Measurements from ENCODE around the gene EPHA3. TPM values are rescaled to one million over a fixed set of nuclear protein-coding genes. Genes with fewer than 3 reads are reported as not detected.

Gene EPHA3
- total RNA-seq, 8 experiments from 2014 or later: 0.36 to 84.3 (median 42.7) TPM; not detected in 1

DNA sequence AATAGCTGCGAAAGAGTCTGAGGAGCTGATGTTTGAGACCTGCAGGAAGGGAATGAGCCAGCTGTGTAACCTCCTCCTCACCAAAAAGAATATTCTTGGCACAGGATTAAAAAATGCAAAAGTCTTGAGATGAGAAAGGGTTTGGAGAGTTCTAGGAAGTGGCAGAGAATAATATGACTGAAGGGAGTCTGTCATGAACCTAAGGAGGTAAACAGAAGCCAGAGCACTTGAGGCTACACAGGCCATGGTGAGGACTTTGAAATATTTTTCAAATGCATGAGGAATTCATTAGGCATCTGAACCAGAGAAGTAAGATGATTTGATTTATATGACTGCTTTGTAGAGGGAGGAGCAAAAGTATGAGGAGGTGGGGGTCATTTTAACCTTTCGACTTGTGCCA lies 347.8 kb downstream of the EPHA3 start:
- in situ Hi-C loops (cut with MboI; ENCODE audit: low pct_unique_long_range_greater_than_20kb in 2 of 9, low sequenced_read_pairs in 9 of 9, unreplicated experiment in 9 of 9): no loop called here
- Histone ChIP-seq H3K27ac (no peak overlapping the region), H3K4me3 (no peak overlapping the region), H3K4me1 (replicated peaks in 1 of 2) (no peaks in the 10 kb centered on the region)
- ATAC-seq (replicated peaks in 6 of 8): peak in 1 of 8 experiments; percentile 81
- 33 to 100% (median 100%) methylated on average over 1 to 2 of the region's 2 CpGs; no CpG with 5 or more reads in 1 of the 10 experiments for WGBS, 10 experiments

DNA sequence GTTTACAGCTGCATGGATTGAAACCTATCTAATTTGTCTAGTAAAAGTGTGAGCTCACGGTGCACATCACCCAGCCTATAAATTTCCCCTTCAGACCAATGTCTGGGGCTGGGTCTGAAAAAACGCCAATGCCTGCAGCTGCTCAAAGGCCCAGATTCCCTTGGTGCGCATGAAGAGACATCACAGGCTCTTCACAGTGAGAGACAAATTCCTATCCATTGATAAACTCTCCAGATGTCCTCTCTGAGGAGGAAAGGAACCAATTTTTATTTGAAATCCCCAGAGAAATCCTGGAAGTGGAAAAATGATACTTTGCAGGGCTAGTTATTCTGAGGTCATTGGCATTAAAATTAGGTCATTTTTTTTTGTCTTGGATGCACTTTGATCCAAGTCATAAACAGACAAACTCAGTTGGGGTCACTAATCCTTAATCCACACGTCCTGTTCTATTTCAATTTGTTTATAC lies 360.5 kb downstream of the EPHA3 start:
- Histone ChIP-seq H3K27ac (no peak overlapping the region), H3K4me3 (no peak overlapping the region), H3K4me1 (replicated peaks in 1 of 2) (peaks cover 0 to 11% of the 10 kb centered on the region in 2 donors)
- peak; percentile 22 to 100 (median 86) for ATAC-seq (replicated peaks in 6 of 8)
- WGBS, 10 experiments: 0 to 70% (median 22%) methylated on average over 1 to 4 of the region's 4 CpGs
- in situ Hi-C loops (cut with MboI; ENCODE audit: low pct_unique_long_range_greater_than_20kb in 2 of 9, low sequenced_read_pairs in 9 of 9, unreplicated experiment in 9 of 9): no loop called here

DNA sequence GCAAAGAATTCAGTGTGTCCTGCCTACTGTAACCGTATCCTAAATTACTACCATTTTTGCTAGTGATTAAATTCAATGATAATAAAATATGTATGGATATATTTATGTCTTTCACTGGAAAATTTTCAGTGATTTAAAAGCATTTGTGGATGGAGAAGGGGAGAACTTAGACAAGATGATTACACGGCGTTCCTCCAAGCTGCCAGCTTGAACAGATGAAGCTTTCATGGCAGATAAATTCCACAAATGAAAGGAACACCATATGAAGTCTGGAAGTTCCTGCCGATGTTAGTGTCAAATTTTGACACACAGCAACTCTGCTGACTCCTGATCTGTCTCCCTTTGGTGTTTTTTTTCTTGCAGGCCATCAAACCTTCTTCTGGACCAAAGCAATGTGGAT lies 364.7 kb downstream of the EPHA3 start:
- in situ Hi-C loops (cut with MboI; ENCODE audit: low pct_unique_long_range_greater_than_20kb in 2 of 9, low sequenced_read_pairs in 9 of 9, unreplicated experiment in 9 of 9): no loop called here
- Histone ChIP-seq H3K4me1 (replicated peaks in 1 of 2) (peaks cover 0 to 11% of the 10 kb centered on the region in 2 donors), H3K4me3 (no peak overlapping the region), H3K27ac (no peak overlapping the region)
- no peak for ATAC-seq (replicated peaks in 6 of 8)
- 33 to 100% (median 90%) methylated on average over 1 to 4 of the region's 4 CpGs; no CpG with 5 or more reads in 1 of the 10 experiments for WGBS, 10 experiments

DNA sequence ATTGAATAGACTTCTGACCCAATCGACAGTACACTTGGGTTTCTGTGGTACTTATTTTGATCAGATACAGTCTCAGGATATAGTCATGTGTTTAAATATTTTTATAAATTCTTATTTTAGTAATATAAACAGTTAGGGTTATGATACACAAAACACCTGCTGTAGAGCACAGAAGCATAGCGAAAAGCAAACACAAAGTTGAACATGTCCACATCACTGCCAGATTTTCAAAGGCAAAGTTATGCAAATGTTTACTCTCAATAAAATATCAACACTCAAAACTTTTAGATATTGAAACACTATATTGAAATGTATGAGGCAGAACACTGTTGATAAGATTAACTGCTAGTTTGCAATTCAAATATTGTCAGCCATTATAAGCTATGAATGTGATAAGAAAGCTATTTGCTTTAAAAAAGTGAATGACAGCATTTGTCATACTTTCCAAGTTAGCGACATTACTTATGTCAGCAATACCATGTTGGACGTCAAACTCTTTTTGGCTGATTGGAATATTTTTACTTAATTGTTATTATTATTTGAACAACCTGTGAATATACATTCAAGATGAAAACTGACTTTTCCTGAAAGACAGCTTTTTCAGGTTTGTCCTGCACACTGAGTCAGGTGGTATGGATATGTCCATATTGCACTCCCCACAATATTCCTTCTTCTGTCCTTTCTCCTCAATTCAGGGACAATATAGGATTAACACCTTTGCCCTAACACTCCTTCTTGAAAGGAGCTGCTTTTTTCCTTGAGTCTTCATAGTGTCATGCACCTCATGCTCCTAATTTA lies 367.1 kb downstream of the EPHA3 start:
- ATAC-seq (replicated peaks in 6 of 8): no peak
- WGBS, 10 experiments: 6 to 95% (median 83%) methylated on average over 2 to 4 of the region's 4 CpGs; no CpG with 5 or more reads in 1 of the 10 experiments
- in situ Hi-C loops (cut with MboI; ENCODE audit: low pct_unique_long_range_greater_than_20kb in 2 of 9, low sequenced_read_pairs in 9 of 9, unreplicated experiment in 9 of 9): no loop called here
- no peaks in the 10 kb centered on the region for H3K4me1 ChIP-seq (replicated peaks in 1 of 2)
- H3K27ac ChIP-seq: no peak overlapping the region
- no peak overlapping the region for H3K4me3 ChIP-seq

DNA sequence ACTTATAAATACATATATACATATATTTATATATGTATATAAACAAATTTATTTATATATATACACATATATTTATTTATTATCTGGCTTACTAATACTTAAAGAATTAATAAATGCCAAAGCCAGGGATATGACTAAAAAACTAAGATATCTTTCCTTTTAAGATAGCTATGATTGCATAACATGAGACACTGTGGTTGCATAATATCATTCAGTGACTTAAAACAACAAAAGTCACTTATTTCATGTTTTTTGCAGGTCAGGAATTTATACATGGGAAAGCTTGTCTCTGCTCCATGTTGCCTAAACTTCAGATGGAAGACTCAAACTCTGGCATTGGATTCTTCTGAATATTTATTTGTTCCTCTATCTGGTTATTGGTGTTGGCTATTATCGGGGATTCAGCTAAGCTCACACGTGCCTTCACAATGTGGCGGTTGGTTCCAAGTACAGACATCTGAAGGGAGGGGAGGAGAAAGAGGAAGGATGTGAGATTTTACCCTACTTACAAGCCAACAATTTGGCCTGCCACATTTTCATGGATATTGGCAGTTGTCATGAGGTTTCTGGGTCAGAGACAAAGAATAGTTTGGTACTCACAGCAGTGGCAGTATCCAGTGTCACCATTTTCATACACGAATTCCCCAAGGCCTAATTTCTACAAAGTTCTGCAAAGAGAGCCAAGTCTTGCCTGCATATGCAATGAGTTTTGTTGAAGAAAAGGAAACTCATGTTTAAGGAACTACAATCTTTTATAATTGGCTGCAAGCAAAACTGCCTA lies 381.6 kb downstream of the EPHA3 start:
- H3K4me3 ChIP-seq: no peak overlapping the region
- H3K27ac ChIP-seq: no peak overlapping the region
- 8 to 100% (median 61%) methylated on average over 1 to 4 of the region's 4 CpGs; no CpG with 5 or more reads in 2 of the 10 experiments for WGBS, 10 experiments
- ATAC-seq (replicated peaks in 6 of 8): no peak
- in situ Hi-C loops (cut with MboI; ENCODE audit: low pct_unique_long_range_greater_than_20kb in 2 of 9, low sequenced_read_pairs in 9 of 9, unreplicated experiment in 9 of 9): no loop called here
- no peaks in the 10 kb centered on the region for H3K4me1 ChIP-seq (replicated peaks in 1 of 2)

DNA sequence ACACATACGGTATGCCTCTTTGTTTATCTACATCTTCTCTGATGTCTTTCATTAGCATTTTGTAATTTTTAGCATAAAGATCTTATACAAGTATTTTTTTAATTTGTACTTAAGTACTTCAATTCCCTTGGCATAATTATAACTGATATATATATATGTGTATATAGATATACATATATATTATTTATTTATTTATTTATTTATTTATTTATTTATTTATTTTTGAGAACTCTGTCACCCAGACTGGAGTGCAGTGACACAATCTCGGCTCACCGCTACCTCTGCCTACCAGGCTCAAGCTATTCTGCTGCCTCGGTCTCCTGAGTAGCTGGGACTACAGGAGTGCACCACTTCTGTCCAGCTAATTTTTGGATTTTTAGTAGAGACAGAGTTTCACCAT lies 382.7 kb downstream of the EPHA3 start:
- H3K4me3 ChIP-seq: no peak overlapping the region
- ATAC-seq (replicated peaks in 6 of 8): no peak
- in situ Hi-C loops (cut with MboI; ENCODE audit: low pct_unique_long_range_greater_than_20kb in 2 of 9, low sequenced_read_pairs in 9 of 9, unreplicated experiment in 9 of 9): no loop called here
- WGBS, 10 experiments: 63 to 100% (median 99%) methylated on average over 1 to 4 of the region's 4 CpGs
- H3K27ac ChIP-seq: no peak overlapping the region
- no peaks in the 10 kb centered on the region for H3K4me1 ChIP-seq (replicated peaks in 1 of 2)

DNA sequence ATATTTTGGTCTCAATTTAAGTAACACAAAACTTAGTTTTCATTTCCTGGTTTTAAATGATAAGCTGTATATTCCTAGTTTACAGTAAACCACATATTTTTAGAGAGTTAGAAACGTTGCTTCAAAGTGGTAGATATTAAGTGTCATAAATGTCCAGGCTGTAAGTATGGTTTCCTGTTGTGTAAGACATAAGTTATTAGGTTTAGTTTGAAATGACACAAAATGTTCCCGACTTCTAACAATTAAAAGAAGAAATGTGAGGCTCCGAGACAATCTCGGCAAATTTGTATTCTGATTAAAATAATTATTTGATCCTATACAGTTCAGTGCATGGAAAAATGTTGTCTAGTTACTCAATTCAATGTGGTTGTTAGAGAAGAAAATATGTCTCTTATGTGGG lies 387.3 kb downstream of the EPHA3 start:
- no peak for ATAC-seq (replicated peaks in 6 of 8)
- Histone ChIP-seq H3K4me1 (replicated peaks in 1 of 2) (no peaks in the 10 kb centered on the region), H3K27ac (no peak overlapping the region), H3K4me3 (no peak overlapping the region)
- WGBS, 10 experiments: 20 to 100% (median 84%) methylated on average over 2 to 4 of the region's 4 CpGs; no CpG with 5 or more reads in 1 of the 10 experiments
- in situ Hi-C loops (cut with MboI; ENCODE audit: low pct_unique_long_range_greater_than_20kb in 2 of 9, low sequenced_read_pairs in 9 of 9, unreplicated experiment in 9 of 9): no loop called here

DNA sequence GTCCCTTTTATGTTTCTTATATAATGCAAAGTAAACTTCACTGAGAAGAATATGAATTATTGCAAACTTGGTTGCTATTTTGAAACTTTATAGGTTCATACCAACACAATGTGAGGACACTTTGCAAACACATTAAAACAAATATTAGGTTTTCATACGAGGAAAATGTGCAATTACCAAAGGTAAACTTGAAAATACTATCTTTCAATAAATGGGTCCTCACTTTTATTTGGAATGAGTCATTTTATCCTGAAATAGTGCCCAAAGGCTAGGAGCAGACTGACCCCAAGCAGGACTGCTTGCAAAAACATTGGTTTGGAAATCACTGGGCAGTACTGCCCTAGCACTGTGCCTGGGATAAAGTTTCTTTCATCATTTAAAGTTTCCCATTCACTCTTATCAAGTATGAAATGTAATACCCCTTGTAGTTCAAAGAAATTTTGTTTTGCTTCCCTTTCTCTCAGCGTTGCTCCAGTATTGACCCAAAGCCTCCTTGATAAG lies 396.5 kb downstream of the EPHA3 start:
- in situ Hi-C loops (cut with MboI; ENCODE audit: low pct_unique_long_range_greater_than_20kb in 2 of 9, low sequenced_read_pairs in 9 of 9, unreplicated experiment in 9 of 9): no loop called here
- 0 to 100% (median 83%) methylated on average over 1 to 2 of the region's 2 CpGs; no CpG with 5 or more reads in 1 of the 10 experiments for WGBS, 10 experiments
- no peak for ATAC-seq (replicated peaks in 6 of 8)
- Histone ChIP-seq H3K27ac (no peak overlapping the region), H3K4me3 (no peak overlapping the region), H3K4me1 (replicated peaks in 1 of 2) (no peaks in the 10 kb centered on the region)

DNA sequence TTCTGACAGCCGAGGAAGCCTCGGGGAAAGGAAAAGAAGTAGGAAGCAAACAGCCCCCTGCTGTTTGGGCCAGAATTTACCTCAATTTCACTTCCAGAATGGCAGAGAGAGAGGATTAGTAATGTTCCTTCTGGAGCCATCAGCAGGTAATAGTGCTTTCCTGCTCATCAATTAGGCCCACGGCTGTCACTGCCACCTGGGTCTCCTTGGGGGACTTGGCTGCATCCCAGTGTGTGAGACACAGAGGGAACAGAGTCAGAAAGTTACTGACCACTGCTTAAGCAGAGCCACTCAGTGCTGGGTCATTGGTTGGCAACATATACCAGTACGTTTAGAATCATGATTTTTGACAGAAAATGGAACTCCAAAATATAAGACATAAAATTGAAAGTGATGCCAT lies 397.0 kb downstream of the EPHA3 start:
- in situ Hi-C loops (cut with MboI; ENCODE audit: low pct_unique_long_range_greater_than_20kb in 2 of 9, low sequenced_read_pairs in 9 of 9, unreplicated experiment in 9 of 9): no loop called here

DNA sequence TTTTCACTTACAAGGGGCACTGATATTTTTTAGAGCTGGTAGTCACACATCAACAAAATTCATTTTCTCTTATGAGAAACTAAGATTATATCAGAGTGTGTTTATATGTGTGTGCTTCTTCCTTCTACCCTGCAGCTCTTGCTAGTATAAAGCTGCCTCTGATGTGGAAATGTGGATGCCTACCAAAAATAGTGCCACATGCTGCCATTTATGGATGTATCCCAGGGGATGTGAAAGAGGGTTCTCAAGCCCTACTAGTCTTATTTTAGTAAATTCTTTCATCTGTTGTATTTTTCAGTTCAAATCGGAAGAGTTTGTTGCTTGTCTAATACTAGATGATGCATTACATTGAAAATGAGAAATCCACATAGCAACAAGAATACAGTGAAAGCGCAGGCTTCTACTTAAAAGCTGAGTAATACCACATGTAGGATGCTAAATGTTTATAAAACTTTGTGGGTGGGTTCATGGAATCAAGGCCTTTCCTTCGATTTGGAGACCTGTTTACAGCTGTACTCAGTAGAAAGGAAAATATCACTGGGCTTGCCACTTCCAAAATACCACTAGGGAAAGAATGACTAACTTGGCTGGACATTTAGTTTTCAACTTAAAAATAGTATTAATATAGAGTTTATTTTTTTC lies 399.2 kb downstream of the EPHA3 start:
- in situ Hi-C loops (cut with MboI; ENCODE audit: low pct_unique_long_range_greater_than_20kb in 2 of 9, low sequenced_read_pairs in 9 of 9, unreplicated experiment in 9 of 9): no loop called here
- ATAC-seq (replicated peaks in 6 of 8): no peak
- WGBS, 10 experiments: 0 to 100% (median 73%) methylated on average over 1 to 3 of the region's 3 CpGs
- Histone ChIP-seq H3K4me3 (no peak overlapping the region), H3K27ac (no peak overlapping the region), H3K4me1 (replicated peaks in 1 of 2) (no peaks in the 10 kb centered on the region)

More for the DNA sequence above, 397.0 kb downstream of the EPHA3 start:
- Histone ChIP-seq H3K4me1 (replicated peaks in 1 of 2) (no peaks in the 10 kb centered on the region), H3K4me3 (no peak overlapping the region), H3K27ac (no peak overlapping the region)
- WGBS, 10 experiments: 0 to 96% (median 75%) methylated on average over 1 to 4 of the region's 4 CpGs
- ATAC-seq (replicated peaks in 6 of 8): no peak

DNA sequence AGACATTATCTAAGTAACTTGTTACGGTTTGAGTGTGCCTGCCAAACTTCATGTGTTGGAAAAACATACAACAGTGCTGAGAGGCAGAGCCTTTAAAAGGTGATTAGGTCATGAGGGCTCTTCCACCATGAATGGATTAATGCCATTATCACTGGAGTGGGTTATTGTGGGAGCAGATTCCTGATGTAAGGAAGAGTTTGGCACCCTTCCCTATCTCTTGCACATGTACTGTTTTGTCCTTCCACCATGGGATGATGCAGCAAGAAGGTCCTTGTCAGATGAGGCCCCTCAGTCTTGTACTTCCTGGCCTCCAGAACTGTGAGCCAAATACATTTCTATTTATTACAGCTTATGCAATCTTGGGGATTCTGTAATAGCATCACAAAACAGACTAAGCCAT lies 413.9 kb downstream of the EPHA3 start:
- in situ Hi-C loops (cut with MboI; ENCODE audit: low pct_unique_long_range_greater_than_20kb in 2 of 9, low sequenced_read_pairs in 9 of 9, unreplicated experiment in 9 of 9): no loop called here
- WGBS, 10 experiments: 0 to 100% (median 75%) methylated on average over 1 of the region's 1 CpG; no CpG with 5 or more reads in 2 of the 10 experiments
- H3K4me3 ChIP-seq: no peak overlapping the region
- no peak overlapping the region for H3K27ac ChIP-seq
- H3K4me1 ChIP-seq (replicated peaks in 1 of 2): peaks cover 2 to 13% of the 10 kb centered on the region in 2 donors
- ATAC-seq (replicated peaks in 6 of 8): no peak

DNA sequence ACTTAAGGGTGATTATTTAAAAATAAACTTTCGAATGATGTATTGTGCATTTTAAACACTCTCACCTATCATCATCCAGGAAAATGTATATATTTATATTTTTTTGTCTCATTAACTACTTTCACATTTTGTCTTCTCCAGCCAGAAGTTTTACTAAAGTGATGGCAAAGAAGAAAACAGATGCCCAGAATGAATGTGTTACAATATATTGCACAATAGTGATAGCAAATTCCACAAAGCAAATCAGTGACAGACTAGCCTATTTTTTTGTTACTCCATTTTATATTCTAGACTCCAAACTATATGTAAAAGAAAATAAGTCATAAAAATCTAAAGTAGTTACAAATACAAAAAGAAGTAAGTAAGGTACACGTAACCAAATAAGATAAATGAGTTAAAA lies 414.7 kb downstream of the EPHA3 start:
- 32 to 100% (median 94%) methylated on average over 1 to 2 of the region's 2 CpGs for WGBS, 10 experiments
- ATAC-seq (replicated peaks in 6 of 8): no peak
- peaks cover 4 to 21% of the 10 kb centered on the region in 2 donors for H3K4me1 ChIP-seq (replicated peaks in 1 of 2)
- in situ Hi-C loops (cut with MboI; ENCODE audit: low pct_unique_long_range_greater_than_20kb in 2 of 9, low sequenced_read_pairs in 9 of 9, unreplicated experiment in 9 of 9): no loop called here
- H3K4me3 ChIP-seq: no peak overlapping the region
- H3K27ac ChIP-seq: no peak overlapping the region

DNA sequence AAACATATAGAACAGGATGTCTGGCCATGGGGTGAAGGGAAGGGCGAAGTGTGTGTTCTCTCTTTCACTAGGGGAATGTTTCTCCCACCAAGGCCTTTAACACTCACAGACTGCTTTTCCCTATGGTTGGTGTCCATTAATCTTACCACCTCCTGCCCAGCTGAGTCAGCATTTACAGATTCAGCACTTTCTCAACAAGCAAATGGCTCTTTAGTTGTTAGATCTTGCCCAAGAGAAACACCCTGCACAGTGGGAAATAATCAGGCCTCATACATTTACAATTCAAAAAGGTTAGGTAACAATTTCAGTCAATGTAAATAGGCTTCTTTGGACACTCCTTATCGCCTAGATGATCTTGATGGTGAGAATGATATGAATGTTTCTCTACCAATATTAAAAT lies 418.2 kb downstream of the EPHA3 start:
- in situ Hi-C loops (cut with MboI; ENCODE audit: low pct_unique_long_range_greater_than_20kb in 2 of 9, low sequenced_read_pairs in 9 of 9, unreplicated experiment in 9 of 9): loop anchor here in 1 of 9 experiments (25.0 kb wide), 1 partner anchor 88 kb away; no protein-coding TSS in a partner anchor
- Histone ChIP-seq H3K27ac (no peak overlapping the region), H3K4me1 (replicated peaks in 1 of 2) (peaks cover 17 to 31% of the 10 kb centered on the region in 2 donors), H3K4me3 (no peak overlapping the region)
- 0 to 80% (median 47%) methylated on average over 1 to 2 of the region's 2 CpGs; no CpG with 5 or more reads in 2 of the 10 experiments for WGBS, 10 experiments
- ATAC-seq (replicated peaks in 6 of 8): peak in 7 of 8 experiments; percentile 56 to 78 (median 72)
